ENCODE results near the gene NOS3.
"Not testable (repeated sequence)": the region's sequence is repeated elsewhere in the genome, so short reads cannot be mapped to it uniquely, and the experiment has no call there.

- TF ChIP-seq, protein P1, sequence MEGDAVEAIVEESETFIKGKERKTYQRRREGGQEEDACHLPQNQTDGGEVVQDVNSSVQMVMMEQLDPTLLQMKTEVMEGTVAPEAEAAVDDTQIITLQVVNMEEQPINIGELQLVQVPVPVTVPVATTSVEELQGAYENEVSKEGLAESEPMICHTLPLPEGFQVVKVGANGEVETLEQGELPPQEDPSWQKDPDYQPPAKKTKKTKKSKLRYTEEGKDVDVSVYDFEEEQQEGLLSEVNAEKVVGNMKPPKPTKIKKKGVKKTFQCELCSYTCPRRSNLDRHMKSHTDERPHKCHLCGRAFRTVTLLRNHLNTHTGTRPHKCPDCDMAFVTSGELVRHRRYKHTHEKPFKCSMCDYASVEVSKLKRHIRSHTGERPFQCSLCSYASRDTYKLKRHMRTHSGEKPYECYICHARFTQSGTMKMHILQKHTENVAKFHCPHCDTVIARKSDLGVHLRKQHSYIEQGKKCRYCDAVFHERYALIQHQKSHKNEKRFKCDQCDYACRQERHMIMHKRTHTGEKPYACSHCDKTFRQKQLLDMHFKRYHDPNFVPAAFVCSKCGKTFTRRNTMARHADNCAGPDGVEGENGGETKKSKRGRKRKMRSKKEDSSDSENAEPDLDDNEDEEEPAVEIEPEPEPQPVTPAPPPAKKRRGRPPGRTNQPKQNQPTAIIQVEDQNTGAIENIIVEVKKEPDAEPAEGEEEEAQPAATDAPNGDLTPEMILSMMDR (IDR thresholded peaks at IDR 0.05) = not testable (repeated sequence)
- not testable (repeated sequence) for TF ChIP-seq POLR2A (IDR thresholded peaks at IDR 0.05)
These were observed 52.6 kb downstream of the NOS3 start for GRCh38 chr7:151043449-151043848.

All from thyroid gland (tissue), 4 donors.